Astrocyte of the hippocampus (primary cell): Measurements from ENCODE around the gene EIF4G1.
A peak's percentile ranks its signal among the peaks of the same experiment; 100 is the strongest.
"Not testable (repeated sequence)": the region's sequence is repeated elsewhere in the genome, so short reads cannot be mapped to it uniquely, and the experiment has no call there.

ENCODE experiments used
- DNase-seq: peaks from one replicate; pipeline ENCODE4 v3.0.0; 2011; ENCODE audit warnings: low read depth, low spot score

EIF4G1 gene, protein sequence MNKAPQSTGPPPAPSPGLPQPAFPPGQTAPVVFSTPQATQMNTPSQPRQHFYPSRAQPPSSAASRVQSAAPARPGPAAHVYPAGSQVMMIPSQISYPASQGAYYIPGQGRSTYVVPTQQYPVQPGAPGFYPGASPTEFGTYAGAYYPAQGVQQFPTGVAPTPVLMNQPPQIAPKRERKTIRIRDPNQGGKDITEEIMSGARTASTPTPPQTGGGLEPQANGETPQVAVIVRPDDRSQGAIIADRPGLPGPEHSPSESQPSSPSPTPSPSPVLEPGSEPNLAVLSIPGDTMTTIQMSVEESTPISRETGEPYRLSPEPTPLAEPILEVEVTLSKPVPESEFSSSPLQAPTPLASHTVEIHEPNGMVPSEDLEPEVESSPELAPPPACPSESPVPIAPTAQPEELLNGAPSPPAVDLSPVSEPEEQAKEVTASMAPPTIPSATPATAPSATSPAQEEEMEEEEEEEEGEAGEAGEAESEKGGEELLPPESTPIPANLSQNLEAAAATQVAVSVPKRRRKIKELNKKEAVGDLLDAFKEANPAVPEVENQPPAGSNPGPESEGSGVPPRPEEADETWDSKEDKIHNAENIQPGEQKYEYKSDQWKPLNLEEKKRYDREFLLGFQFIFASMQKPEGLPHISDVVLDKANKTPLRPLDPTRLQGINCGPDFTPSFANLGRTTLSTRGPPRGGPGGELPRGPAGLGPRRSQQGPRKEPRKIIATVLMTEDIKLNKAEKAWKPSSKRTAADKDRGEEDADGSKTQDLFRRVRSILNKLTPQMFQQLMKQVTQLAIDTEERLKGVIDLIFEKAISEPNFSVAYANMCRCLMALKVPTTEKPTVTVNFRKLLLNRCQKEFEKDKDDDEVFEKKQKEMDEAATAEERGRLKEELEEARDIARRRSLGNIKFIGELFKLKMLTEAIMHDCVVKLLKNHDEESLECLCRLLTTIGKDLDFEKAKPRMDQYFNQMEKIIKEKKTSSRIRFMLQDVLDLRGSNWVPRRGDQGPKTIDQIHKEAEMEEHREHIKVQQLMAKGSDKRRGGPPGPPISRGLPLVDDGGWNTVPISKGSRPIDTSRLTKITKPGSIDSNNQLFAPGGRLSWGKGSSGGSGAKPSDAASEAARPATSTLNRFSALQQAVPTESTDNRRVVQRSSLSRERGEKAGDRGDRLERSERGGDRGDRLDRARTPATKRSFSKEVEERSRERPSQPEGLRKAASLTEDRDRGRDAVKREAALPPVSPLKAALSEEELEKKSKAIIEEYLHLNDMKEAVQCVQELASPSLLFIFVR (N-terminal part only)

DNA sequence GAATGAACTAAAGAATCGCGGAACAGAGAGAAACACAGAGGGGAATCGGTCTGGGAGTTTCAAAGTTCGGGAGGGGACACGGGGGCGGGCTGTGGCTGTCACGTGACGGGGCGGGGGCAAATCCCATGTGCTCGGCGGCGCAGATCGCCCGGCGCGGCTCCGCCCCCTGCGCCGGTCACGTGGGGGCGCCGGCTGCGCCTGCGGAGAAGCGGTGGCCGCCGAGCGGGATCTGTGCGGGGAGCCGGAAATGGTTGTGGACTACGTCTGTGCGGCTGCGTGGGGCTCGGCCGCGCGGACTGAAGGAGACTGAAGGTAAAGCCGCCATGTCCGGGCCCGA lies at the start of gene EIF4G1:
EIF4G1 (plus strand) TSS at position 244 of the 337 bp plus-strand sequence. CDS start 1,191 bp downstream, outside the sequence.
- DNase-seq, result peak; percentile 98

DNA sequence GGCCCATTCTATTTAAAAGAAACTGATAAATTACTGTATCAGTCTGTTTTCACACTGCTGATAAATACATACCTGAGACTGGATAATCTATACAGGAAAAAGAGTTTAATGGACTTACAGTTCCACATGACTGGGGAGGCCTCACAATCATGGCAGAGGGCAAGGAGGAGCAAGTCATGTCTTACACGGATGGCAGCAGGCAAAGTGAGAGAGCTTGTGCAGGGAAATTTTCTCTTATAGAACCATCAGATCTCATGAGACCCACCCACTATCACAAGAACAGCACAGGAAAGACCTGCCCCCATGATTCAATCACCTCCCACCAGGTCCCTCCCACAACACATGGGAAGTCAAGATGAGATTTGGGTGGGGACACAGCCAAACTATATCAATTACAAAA lies 47.2 kb upstream of the EIF4G1 start:
- not testable (repeated sequence) for DNase-seq

DNA sequence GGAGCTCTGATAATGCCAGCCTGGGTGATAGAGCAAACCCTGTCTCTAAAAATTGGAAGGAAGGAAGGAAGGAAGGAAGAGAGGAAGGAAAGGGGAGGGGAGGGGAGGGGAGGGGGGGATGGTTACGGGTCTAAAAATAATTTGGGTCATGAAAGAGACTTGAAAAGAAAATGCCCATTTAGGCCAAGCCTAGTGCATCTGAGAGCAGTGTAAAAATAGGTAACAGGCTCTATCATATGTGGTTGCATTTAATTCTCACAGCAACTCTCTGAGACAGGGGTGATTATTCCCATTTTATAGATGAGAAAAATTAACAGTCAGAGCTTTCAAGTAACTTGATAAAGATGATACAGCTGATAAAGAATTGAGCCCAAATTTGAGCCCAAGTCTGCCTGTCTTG lies 42.1 kb upstream of the EIF4G1 start:
- no peak for DNase-seq

DNA sequence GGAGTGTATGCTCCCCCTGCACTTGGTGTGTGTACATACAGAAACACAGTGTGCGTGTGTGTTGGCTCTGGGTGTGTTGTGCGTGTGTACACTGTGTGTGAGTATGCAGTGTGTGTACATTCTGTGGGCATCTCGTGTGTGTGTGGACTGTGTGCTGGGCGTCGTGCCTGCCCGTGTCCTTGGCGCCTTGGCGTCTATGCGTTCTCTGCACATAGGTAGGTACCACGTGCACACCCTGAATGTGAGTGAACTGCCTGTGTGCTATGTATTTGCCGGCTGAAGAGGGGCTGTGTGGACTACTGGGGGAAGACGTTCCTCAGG lies 39.1 kb upstream of the EIF4G1 start:
- no peak for DNase-seq

DNA sequence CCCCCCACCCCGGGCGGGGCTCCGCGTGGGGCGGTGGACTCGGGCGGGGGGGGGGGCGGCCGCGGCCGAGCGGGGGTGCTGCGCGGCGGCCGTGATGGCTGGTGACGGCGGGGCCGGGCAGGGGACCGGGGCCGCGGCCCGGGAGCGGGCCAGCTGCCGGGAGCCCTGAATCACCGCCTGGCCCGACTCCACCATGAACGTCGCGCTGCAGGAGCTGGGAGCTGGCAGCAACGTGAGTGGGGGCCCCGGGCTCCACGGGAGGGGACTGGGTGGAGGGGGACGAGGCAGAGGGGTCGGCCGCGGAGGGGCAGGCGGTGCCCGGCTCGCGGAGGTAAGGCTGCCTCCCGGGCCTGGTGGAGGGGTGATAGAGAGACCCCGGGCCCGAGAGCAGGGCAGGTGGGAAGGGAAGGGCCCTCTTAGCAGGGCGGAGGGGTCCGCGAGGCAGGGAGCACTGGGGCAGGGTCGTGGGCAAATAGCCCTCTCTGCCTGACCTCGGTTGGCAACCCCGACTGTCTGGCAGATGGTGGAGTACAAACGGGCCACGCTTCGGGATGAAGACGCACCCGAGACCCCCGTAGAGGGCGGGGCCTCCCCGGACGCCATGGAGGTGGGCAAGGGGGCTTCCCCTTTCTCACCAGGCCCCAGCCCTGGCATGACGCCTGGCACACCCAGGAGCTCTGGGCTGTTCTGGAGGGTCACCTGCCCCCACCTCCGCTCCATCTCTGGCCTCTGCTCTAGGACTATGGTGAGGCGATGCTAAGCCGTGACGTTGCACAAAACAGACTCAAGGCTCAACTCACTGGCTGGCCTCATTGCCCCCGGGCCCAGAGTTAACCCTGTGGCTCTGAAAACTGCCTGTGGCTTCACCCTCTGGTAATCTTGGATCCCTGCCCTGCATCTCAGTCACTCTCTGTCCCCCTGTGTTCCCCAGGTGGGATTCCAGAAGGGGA lies 38.2 kb upstream of the EIF4G1 start, which contains the start of gene ECE2:
ECE2 (plus strand) TSS at position 62 of the 950 bp plus-strand sequence; CDS start at position 194, 132 bp downstream.
- peak; percentile 64 for DNase-seq

DNA sequence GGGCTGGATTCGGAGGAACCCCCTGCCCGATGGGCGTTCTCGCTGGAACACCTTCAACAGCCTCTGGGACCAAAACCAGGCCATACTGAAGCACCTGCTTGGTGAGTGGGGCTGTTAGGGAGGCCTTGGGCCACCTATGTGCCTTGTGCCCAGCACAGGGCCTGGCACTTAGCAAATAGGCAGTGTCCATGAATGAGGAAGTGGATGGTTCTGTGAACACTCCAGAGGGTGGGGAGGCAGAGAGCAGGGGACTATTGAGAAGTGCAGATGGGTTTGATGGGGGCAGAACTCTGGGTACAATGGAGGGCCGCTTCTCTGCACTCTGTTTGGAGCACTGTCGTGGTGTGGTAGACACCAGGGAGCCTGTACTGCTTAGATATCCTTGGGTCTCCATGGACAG lies 37.0 kb upstream of the EIF4G1 start:
- DNase-seq, result no peak

DNA sequence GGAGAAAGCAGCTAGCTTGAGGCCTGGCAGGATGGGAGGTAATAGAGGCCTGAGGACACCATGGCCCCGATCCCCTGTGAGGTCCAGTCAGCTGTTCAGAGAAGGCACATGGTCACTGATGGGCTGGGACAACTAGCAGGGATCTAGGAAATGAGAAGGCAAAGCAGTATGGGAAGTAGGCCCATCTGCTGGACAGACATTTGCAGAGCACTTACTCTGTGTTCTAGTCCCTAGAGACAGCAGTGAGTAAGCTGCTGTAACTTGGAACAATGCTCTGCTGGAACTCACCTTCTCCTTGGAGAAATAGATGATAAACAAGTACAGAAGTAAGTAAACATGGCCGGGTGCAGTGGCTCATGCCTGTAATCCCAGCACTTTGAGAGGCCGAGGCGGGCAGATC lies 31.5 kb upstream of the EIF4G1 start:
- no peak for DNase-seq

DNA sequence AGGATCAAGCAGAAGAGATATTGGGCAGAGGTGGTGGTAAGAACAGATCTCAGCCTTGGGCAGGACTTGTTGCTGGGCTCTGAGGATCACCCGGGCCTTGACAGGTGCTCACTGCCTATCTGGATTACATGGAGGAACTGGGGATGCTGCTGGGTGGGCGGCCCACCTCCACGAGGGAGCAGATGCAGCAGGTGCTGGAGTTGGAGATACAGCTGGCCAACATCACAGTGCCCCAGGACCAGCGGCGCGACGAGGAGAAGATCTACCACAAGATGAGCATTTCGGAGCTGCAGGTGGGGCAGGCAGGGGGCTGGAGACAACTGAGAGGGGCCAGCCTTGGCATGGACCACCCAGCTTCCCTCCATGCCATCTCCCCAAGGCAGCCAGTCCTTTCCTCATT lies 30.7 kb upstream of the EIF4G1 start:
- DNase-seq, result no peak

DNA sequence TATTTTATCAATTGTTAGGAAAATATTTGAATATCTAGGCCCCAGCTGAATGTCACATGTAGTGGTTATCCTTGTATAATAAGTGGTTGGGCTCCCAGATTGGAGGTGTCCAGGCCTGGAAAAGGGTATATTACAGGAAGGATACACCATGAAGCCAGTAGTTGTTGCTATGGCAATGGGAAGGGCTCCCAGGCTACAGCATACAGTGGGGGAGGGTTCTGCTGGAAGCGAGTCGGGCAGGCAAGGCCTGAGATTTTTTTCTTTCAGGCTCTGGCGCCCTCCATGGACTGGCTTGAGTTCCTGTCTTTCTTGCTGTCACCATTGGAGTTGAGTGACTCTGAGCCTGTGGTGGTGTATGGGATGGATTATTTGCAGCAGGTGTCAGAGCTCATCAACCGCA lies 29.7 kb upstream of the EIF4G1 start:
- peak; percentile 81 for DNase-seq

DNA sequence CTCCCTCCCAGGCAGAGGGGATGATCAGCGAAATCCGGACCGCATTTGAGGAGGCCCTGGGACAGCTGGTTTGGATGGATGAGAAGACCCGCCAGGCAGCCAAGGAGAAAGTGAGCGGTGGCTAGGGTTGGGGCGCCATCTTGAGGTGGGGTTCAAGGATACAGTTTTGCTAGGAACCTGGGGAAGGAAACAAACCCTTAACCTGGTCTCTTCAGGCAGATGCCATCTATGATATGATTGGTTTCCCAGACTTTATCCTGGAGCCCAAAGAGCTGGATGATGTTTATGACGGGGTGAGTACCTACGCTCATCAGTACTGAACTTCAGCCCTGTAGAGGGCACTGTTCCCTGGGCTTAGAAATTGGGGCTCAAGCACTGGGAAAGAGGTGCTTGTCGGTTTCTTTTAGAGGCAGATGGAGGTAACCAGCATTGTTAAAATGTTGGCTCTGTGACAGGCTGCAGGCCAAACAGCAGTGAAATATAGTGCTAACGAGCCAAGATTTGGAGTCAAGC lies 24.9 kb upstream of the EIF4G1 start:
- peak; percentile 67 for DNase-seq

DNA sequence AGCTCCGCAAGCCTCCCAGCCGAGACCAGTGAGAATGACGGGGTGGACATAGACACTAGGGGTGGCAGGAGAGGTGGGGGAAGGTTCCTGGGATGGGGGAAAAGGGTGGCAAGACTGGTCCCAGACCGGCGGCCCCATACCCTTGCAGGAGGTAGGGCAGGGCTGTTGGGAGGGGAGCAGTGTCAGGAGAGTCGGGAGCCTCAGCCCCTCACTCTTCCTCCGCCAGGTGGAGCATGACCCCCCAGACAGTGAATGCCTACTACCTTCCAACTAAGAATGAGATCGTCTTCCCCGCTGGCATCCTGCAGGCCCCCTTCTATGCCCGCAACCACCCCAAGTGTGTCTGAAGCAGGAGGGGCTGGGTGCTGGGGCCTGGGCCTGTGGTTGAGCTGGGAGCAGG lies 24.1 kb upstream of the EIF4G1 start:
- no peak for DNase-seq

DNA sequence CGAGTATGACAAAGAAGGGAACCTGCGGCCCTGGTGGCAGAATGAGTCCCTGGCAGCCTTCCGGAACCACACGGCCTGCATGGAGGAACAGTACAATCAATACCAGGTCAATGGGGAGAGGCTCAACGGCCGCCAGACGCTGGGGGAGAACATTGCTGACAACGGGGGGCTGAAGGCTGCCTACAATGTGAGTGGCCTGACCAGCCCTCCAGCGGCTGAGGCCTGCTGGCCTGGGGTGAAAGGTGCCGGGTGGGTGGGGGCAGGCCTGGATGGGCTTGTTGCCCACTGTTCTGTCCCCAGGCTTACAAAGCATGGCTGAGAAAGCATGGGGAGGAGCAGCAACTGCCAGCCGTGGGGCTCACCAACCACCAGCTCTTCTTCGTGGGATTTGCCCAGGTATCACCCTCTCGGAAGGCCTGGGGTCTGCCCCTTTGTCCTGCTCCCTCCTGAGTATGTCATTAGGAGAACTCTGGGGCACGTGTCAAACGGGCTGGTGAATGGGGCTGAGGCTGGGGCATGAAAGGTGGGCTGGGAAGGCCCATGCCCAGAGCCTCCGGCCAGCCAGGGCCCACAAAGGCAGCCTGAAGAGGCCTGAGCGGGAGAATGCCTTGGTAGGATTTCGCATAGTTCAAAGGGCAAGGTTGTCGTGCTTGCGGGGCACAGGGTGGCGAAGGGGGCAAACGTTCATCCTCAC lies 23.2 kb upstream of the EIF4G1 start:
- DNase-seq, result no peak

DNA sequence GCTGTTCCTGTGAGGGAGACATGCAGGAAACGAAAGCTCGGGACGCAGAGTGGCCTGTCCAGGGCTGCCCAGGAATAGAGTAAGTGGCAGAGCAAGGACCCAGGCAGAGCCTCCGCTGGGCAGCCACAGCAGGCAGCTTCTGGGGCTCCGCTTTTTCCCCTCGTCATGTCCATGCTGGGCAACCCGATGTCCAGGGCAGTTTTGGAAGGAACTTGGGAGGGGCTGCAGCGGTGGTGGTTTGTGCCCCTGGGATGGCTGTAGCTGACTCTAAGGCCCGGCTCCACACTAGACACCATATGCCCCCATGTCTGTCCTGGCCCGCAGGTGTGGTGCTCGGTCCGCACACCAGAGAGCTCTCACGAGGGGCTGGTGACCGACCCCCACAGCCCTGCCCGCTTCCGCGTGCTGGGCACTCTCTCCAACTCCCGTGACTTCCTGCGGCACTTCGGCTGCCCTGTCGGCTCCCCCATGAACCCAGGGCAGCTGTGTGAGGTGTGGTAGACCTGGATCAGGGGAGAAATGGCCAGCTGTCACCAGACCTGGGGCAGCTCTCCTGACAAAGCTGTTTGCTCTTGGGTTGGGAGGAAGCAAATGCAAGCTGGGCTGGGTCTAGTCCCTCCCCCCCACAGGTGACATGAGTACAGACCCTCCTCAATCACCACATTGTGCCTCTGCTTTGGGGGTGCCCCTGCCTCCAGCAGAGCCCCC lies 22.5 kb upstream of the EIF4G1 start:
- no peak for DNase-seq

DNA sequence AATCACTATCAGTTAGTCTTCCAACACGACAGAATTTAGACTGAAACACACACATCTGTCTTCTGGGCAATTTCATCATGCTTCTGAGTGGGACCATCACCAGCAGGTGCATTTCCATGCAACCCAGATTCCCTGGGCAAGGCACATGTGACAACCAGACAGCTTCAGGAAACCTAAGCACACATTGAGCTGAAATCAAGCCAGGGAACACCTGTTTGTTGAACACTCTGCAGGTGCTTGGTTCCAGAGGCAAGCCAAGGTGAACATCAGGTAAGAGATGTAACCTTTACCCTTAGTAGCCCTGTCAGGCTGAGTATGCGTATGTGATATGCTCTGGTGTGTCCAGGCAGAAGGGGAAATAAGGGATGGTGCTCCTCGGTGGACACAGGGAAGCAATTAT lies 18.6 kb upstream of the EIF4G1 start:
- no peak for DNase-seq

DNA sequence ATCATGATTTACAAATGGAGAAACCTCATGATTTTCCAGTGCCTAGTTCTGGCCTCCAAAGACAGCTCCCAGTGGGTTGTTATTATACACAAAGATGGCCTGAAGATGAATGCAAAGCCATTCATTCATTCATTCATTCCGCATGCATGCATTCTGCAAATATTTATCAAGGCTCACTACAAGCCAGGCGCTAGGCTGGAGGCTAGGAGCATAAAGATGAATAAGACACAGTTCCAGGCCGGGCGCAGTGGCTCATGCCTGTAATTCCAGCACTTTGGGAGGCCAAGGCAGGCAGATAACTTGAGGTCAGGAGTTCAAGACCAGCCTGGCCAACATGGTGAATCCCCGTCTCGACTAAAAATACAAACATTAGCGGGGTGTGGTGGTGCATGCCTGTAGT lies 17.8 kb upstream of the EIF4G1 start:
- no peak for DNase-seq

DNA sequence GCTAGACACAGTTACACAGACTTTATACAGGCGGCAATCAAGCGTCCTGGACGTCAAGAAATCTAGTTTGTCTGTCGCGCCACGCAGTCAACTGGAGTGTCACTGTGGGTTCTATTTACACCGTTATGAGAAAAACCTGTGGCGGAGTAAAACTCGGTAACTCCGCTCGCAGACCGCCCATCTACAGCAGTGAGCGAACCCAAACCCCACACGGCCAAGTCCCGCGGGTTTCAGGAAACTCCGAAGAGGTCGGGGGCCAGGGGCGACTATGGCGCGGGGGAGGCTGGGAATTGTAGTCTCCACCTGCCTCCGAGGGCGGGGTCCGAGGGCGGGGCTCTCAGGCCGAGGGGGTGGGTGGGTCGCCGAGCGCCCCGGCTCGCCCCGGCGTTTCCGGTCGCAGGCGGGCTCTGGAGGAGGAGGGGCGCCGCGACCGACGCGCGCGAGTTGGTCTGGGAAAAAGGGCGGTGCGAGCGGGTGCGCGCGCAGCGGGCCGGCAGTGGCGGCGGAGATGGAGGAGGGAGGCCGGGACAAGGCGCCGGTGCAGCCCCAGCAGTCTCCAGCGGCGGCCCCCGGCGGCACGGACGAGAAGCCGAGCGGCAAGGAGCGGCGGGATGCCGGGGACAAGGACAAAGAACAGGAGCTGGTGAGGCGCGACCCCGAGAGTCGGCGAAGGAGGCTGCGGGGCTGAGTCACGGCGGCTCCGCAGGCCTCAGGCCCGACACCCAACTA lies 15.5 kb upstream of the EIF4G1 start, which contains the start of gene PSMD2:
PSMD2 (plus strand) TSS at position 483 of the 729 bp plus-strand sequence; CDS start at position 509, 26 bp downstream.
- peak; percentile 99 for DNase-seq

DNA sequence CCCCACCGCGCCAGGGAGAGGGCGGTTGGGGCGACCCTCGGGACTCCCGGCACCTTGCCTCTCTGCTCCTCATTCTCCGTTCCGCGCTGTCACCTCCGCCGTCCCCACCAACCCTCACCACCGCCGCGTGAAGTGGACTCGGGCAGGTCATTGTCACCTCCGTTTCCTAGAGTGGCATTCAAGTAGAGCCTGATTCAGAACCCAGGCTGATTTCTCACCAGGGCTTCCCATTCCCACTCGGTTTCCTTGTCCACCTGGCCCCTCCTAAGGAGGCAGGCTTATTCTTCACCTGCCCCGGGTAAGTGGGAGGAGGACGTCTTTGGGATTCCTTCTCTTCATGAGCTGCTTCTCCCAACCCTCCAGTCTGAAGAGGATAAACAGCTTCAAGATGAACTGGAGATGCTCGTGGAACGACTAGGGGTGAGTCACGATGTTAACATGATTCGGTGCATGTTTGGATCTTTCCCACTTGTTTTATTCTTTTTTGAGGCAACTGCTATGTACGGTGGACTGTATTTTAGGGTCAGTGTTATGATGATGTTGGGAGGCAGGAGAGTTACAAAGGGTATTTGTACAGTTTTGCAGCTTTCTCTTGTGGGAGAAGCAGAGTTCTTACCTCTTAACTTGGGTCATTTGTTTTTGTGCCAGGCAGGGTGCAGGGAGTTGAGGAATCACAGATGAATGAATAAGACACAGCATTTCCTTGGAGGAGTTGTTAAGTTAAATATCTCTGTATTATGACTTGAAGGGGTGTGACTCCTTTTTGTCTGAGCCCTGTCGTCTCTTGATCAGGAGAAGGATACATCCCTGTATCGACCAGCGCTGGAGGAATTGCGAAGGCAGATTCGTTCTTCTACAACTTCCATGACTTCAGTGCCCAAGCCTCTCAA lies 14.7 kb upstream of the EIF4G1 start:
- DNase-seq, result peak; percentile 46

DNA sequence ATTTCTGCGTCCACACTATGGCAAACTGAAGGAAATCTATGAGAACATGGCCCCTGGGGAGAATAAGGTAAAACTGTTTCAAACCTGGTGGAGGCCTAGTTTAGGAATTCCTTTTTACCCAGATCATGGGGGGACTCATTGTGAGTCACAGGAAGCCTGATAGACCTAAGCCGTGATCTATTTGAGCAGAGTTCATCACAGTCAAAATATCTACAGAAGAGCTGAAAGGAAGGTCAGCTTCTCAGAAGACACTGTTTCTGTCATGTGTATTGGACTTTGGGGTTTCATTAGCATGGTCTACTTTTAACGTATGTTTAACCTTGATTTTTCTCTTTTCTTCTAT lies 14.1 kb upstream of the EIF4G1 start:
- DNase-seq, result peak; percentile 28
